Activated CD4-positive, alpha-beta T cell treated with anti-CD3 and anti-CD28 coated beads for 36 hours (primary cell): ENCODE results near the gene RBMS2. TPM values are rescaled to one million over a fixed set of nuclear protein-coding genes. Genes with fewer than 3 reads are reported as not detected.
"Not testable (repeated sequence)": the region's sequence is repeated elsewhere in the genome, so short reads cannot be mapped to it uniquely, and the experiment has no call there.

Source experiments
- ATAC-seq: fragments of 200-7000 bp; cut with Tn5 transposase; one replicate; pipeline ENCODE4 v1.10.0; 2021; ENCODE audit warnings: mild to moderate bottlenecking, moderate library complexity
- CTCF ChIA-PET: fragments of 350-600 bp; sonication (Branson Sonifier 250); formaldehyde crosslinking; loops from one replicate; lab custom pipeline; 2021; ENCODE audit warnings: antibody characterized with exemption; lab: Charles Lee
- POLR2A ChIA-PET: fragments of 350-600 bp; sonication (Branson Sonifier 250); formaldehyde crosslinking; loops from one replicate; lab custom pipeline; 2021; ENCODE audit warnings: antibody characterized with exemption, inconsistent platforms; lab: Charles Lee
- DNase-seq: peaks from one replicate; pipeline ENCODE4 v3.0.0-alpha.2; 2020
- H3K27ac Mint-ChIP-seq: one replicate; pipeline ENCODE4 v1.8.0; 2021; ENCODE audit warnings: mixed read lengths
- H3K27me3 Mint-ChIP-seq: one replicate; pipeline ENCODE4 v1.8.0; 2021; ENCODE audit warnings: mixed read lengths
- H3K36me3 Mint-ChIP-seq: one replicate; pipeline ENCODE4 v1.8.0; 2021; ENCODE audit warnings: low read depth, mixed read lengths
- H3K4me1 Mint-ChIP-seq: one replicate; pipeline ENCODE4 v1.8.0; 2021; ENCODE audit warnings: mixed read lengths
- H3K4me3 Mint-ChIP-seq: one replicate; pipeline ENCODE4 v1.8.0; 2021; ENCODE audit warnings: mild to moderate bottlenecking, moderate library complexity, mixed read lengths
- H3K9me3 Mint-ChIP-seq: one replicate; pipeline ENCODE4 v1.8.0; 2021; ENCODE audit warnings: low read depth, mixed read lengths
- intact Hi-C, 2 experiments: fragments of 100-400 bp; cut with DNase I in 1 of 2; cut with micrococcal nuclease in 1 of 2; formaldehyde crosslinking; loops; one replicate each; pipeline versions ENCODE4 v1.14.2 to v1.15.1; 2022 to 2024; cut with DNase I, micrococcal nuclease
- total RNA-seq, 2 experiments: library from RNA; stranded (reverse); gene quantifications; one replicate each; pipeline ENCODE4 v1.2.3, GENCODE V29; 2021

RBMS2 gene
- total RNA-seq, 2 experiments from 2014 or later: 5.0 to 7.0 TPM

GRCh38 chr12:56542164-56542563 is 20.5 kb downstream of the RBMS2 start:
- no peaks in the 10 kb centered on the region for H3K9me3 Mint-ChIP-seq
- H3K27ac Mint-ChIP-seq: no peak overlapping the region
- intact Hi-C loops: no loop called here
- CTCF ChIA-PET: interaction anchor here (1.1 kb wide), 1 partner anchor 24 kb away, joined by 3 read pairs; no protein-coding TSS in a partner anchor
- H3K27me3 Mint-ChIP-seq: no peaks in the 10 kb centered on the region
- no peaks in the 10 kb centered on the region for H3K4me1 Mint-ChIP-seq
- ATAC-seq (no peak), DNase-seq (no peak)
- POLR2A ChIA-PET: no interaction called here
- H3K36me3 Mint-ChIP-seq: no peaks in the 10 kb centered on the region
- no peak overlapping the region for H3K4me3 Mint-ChIP-seq

- ChIA-PET CTCF (interaction anchor here (0.9 kb wide), 1 partner anchor 31 kb away, joined by 4 read pairs; no protein-coding TSS in a partner anchor), POLR2A (no interaction called here)
- Mint-ChIP-seq H3K4me3 (no peak overlapping the region), H3K27me3 (no peaks in the 10 kb centered on the region), H3K4me1 (no peaks in the 10 kb centered on the region), H3K27ac (no peak overlapping the region), H3K36me3 (no peaks in the 10 kb centered on the region), H3K9me3 (no peaks in the 10 kb centered on the region)
- ATAC-seq (no peak), DNase-seq (no peak)
- intact Hi-C loops: no loop called here
Observed at GRCh38 chr12:56545023-56545604, 23.5 kb downstream of the RBMS2 start.

- POLR2A ChIA-PET: no interaction called here
- no peak for ATAC-seq
- H3K27me3 Mint-ChIP-seq: no peaks in the 10 kb centered on the region
- CTCF ChIA-PET: interaction anchor here (0.7 to 0.9 kb wide), 2 partner anchors 23 to 31 kb away, joined by 3 read pairs; no protein-coding TSS in a partner anchor
- no peak overlapping the region for H3K27ac Mint-ChIP-seq
- H3K4me3 Mint-ChIP-seq: no peak overlapping the region
- no peaks in the 10 kb centered on the region for H3K9me3 Mint-ChIP-seq
- DNase-seq: no peak
- intact Hi-C loops: no loop called here
- H3K4me1 Mint-ChIP-seq: no peaks in the 10 kb centered on the region
- H3K36me3 Mint-ChIP-seq: no peaks in the 10 kb centered on the region
Observed at GRCh38 chr12:56546680-56547079, 25.1 kb downstream of the RBMS2 start.

- Mint-ChIP-seq H3K27me3 (no peaks in the 10 kb centered on the region), H3K36me3 (no peaks in the 10 kb centered on the region), H3K4me1 (no peaks in the 10 kb centered on the region), H3K9me3 (no peaks in the 10 kb centered on the region), H3K4me3 (no peak overlapping the region), H3K27ac (no peak overlapping the region)
- intact Hi-C loops: no loop called here
- DNase-seq (no peak), ATAC-seq (no peak)
- ChIA-PET CTCF (no interaction called here), POLR2A (no interaction called here)
Observed at GRCh38 chr12:56551070-56551469, 29.4 kb downstream of the RBMS2 start.

- Mint-ChIP-seq H3K27ac (peak overlapping the region; percentile 11), H3K27me3 (no peaks in the 10 kb centered on the region), H3K36me3 (no peaks in the 10 kb centered on the region), H3K4me1 (peaks cover 24% of the 10 kb centered on the region), H3K9me3 (no peaks in the 10 kb centered on the region), H3K4me3 (peak overlapping the region; percentile 6)
- peak; percentile 68 for DNase-seq
- ChIA-PET CTCF (interaction anchor here (0.6 to 1.4 kb wide), 7 partner anchors 10 to 179 kb away, joined by 3 to 4 read pairs (median 3); no protein-coding TSS in a partner anchor), POLR2A (no interaction called here)
- intact Hi-C loops: no loop called here
- peak; percentile 85 for ATAC-seq
Observed at GRCh38 chr12:56565510-56566101, 44.0 kb downstream of the RBMS2 start.

GRCh38 chr12:56568146-56568545 is 46.5 kb downstream of the RBMS2 start:
- H3K4me3 Mint-ChIP-seq: no peak overlapping the region
- no peak overlapping the region for H3K27ac Mint-ChIP-seq
- no peaks in the 10 kb centered on the region for H3K9me3 Mint-ChIP-seq
- ATAC-seq: no peak
- CTCF ChIA-PET: interaction anchor here (0.6 to 11.2 kb wide), 6 partner anchors 16 to 53 kb away, joined by 3 to 100 read pairs (median 4); partner anchors contain the start of gene RBMS2
- intact Hi-C loops: no loop called here
- H3K4me1 Mint-ChIP-seq: peaks cover 35% of the 10 kb centered on the region
- DNase-seq: no peak
- H3K27me3 Mint-ChIP-seq: no peaks in the 10 kb centered on the region
- POLR2A ChIA-PET: interaction anchor here (0.6 kb wide), 1 partner anchor 151 kb away, joined by 4 read pairs; no protein-coding TSS in a partner anchor
- no peaks in the 10 kb centered on the region for H3K36me3 Mint-ChIP-seq

- Mint-ChIP-seq H3K4me3 (no peak overlapping the region), H3K27ac (no peak overlapping the region), H3K36me3 (no peaks in the 10 kb centered on the region), H3K27me3 (no peaks in the 10 kb centered on the region), H3K4me1 (peaks cover 25% of the 10 kb centered on the region), H3K9me3 (no peaks in the 10 kb centered on the region)
- ChIA-PET POLR2A (no interaction called here), CTCF (interaction anchor here (0.7 to 11.2 kb wide), 4 partner anchors 17 to 69 kb away, joined by 3 to 100 read pairs (median 4); no protein-coding TSS in a partner anchor)
- intact Hi-C loops: loop anchor here in 1 of 2 experiments (5.0 kb wide), 1 partner anchor 379 kb away; no protein-coding TSS in a partner anchor
- ATAC-seq (no peak), DNase-seq (no peak)
Observed at GRCh38 chr12:56571121-56571520, 49.5 kb downstream of the RBMS2 start.

GRCh38 chr12:56572288-56572687 is 50.7 kb downstream of the RBMS2 start:
- intact Hi-C loops: loop anchor here in 1 of 2 experiments (5.0 kb wide), 1 partner anchor 380 kb away; no protein-coding TSS in a partner anchor
- CTCF ChIA-PET: interaction anchor here (0.9 to 11.2 kb wide), 4 partner anchors 8 to 57 kb away, joined by 4 to 100 read pairs (median 4); no protein-coding TSS in a partner anchor
- peaks cover 23% of the 10 kb centered on the region for H3K4me1 Mint-ChIP-seq
- H3K4me3 Mint-ChIP-seq: no peak overlapping the region
- no peak for DNase-seq
- no peak overlapping the region for H3K27ac Mint-ChIP-seq
- no peaks in the 10 kb centered on the region for H3K9me3 Mint-ChIP-seq
- ATAC-seq: no peak
- no peaks in the 10 kb centered on the region for H3K36me3 Mint-ChIP-seq
- POLR2A ChIA-PET: interaction anchor here (0.6 kb wide), 1 partner anchor 222 kb away, joined by 4 read pairs; no protein-coding TSS in a partner anchor
- no peaks in the 10 kb centered on the region for H3K27me3 Mint-ChIP-seq

GRCh38 chr12:56574210-56574609 is 52.6 kb downstream of the RBMS2 start:
- H3K4me3 Mint-ChIP-seq: no peak overlapping the region
- no peak overlapping the region for H3K27ac Mint-ChIP-seq
- CTCF ChIA-PET: interaction anchor here (0.8 to 11.2 kb wide), 10 partner anchors 15 to 78 kb away, joined by 3 to 100 read pairs (median 5); partner anchors contain the start of gene RBMS2
- peaks cover 22% of the 10 kb centered on the region for H3K4me1 Mint-ChIP-seq
- H3K27me3 Mint-ChIP-seq: no peaks in the 10 kb centered on the region
- no peak for ATAC-seq
- intact Hi-C loops: loop anchor here in 1 of 2 experiments (5.0 kb wide), 1 partner anchor 382 kb away; no protein-coding TSS in a partner anchor
- POLR2A ChIA-PET: no interaction called here
- no peaks in the 10 kb centered on the region for H3K36me3 Mint-ChIP-seq
- DNase-seq: no peak
- H3K9me3 Mint-ChIP-seq: no peaks in the 10 kb centered on the region

- CTCF ChIA-PET: interaction anchor here (0.7 to 11.2 kb wide), 6 partner anchors 12 to 93 kb away, joined by 3 to 100 read pairs (median 3); no protein-coding TSS in a partner anchor
- H3K36me3 Mint-ChIP-seq: not testable (repeated sequence)
Observed at GRCh38 chr12:56577248-56577647, 55.6 kb downstream of the RBMS2 start.

GRCh38 chr12:56578983-56579546 is 57.4 kb downstream of the RBMS2 start:
- DNase-seq (no peak), ATAC-seq (no peak)
- POLR2A ChIA-PET: no interaction called here
- H3K27ac Mint-ChIP-seq: no peak overlapping the region
- intact Hi-C loops: no loop called here
- H3K27me3 Mint-ChIP-seq: no peaks in the 10 kb centered on the region
- peaks cover 18% of the 10 kb centered on the region for H3K4me1 Mint-ChIP-seq
- CTCF ChIA-PET: interaction anchor here (0.6 to 3.4 kb wide), 5 partner anchors 14 to 91 kb away, joined by 3 to 21 read pairs (median 3); partner anchors contain the start of gene GLS2
- H3K36me3 Mint-ChIP-seq: no peaks in the 10 kb centered on the region
- H3K4me3 Mint-ChIP-seq: no peak overlapping the region
- no peaks in the 10 kb centered on the region for H3K9me3 Mint-ChIP-seq

More at GRCh38 chr12:56577248-56577647, 55.6 kb downstream of the RBMS2 start:
- H3K4me1 Mint-ChIP-seq: peaks cover 14% of the 10 kb centered on the region
- H3K27me3 Mint-ChIP-seq, H3K27ac Mint-ChIP-seq, H3K9me3 Mint-ChIP-seq, ATAC-seq, H3K4me3 Mint-ChIP-seq, DNase-seq, intact Hi-C loops: not testable (repeated sequence)
- POLR2A ChIA-PET: interaction anchor here (0.6 kb wide), 2 partner anchors 8 to 309 kb away, joined by 3 to 7 read pairs; no protein-coding TSS in a partner anchor
